Raji (cell line): ENCODE data around the gene NBPF26.
A peak's percentile ranks its signal among the peaks of the same experiment; 100 is the strongest.

ENCODE experiments used
- POLR2A ChIP-seq: IDR thresholded peaks from 2 replicates; pipeline ENCODE4 v1.6.1; 2011; ENCODE audit warnings: low read depth, low read length, control low read depth; ENCODE audit not compliant: insufficient read depth

Gene NBPF26

GRCh38 chr1:120723715-120724402 is at the start of gene NBPF26:
Gene NBPF26, plus strand, starts transcription at chr1:120723945.
- peak; percentile 21; the same call in 1 of the 2 replicates for TF ChIP-seq POLR2A

DNA sequence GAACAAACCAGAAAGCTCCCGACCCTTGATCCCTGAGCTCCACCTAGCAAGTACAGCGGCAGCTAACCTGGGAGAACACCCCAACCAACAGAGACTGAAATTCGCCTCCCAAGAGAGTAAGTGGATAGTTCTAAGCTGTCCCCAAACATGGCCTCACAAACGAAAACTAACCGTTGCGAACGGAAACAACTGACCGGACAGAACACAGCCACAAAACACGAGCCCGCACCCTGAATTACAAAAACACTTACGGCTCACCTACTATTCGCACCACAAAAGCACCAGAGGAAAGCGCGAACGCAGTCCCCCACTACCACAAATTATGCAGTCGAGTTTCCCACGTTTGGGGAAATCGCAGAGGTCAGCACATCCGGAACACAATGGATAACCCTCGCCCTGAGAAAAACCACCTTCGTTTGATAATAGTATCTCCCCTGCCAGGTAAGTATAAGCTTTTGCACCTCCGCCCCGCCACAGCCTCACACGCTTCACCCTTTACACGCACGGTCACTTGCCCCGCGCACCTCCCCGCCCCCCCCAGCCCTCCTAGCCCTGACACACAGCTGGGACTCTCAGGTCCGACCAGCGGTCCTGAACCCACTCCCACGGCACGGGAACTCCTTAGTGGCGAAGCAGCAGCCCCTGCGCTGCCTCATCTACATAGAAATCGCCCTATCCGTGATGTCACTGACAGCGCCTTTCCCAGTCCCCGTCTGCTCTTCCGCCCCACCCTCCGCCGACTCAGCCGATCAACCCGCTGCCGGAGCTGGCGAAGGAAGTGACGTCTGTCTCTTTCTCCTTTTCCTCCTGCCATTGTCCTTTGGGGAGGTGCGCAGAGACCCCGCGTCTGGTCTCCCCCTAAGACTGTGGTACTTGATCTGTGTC is 127.0 kb downstream of the NBPF26 start:
- TF ChIP-seq POLR2A: peak; percentile 94
